GM19035 (cell line): ENCODE measurements around the gene CDCA5.

ENCODE experiments used
- ATAC-seq: cut with Tn5 transposase; IDR thresholded peaks from one replicate; pipeline ENCODE4 v1.9.1; 2021; ENCODE audit not compliant: unreplicated experiment

Gene CDCA5

GRCh38 chr11:65077451-65077850, 6.4 kb downstream of the CDCA5 start:
- no peak for ATAC-seq

GRCh38 chr11:65072631-65072966, 11.2 kb downstream of the CDCA5 start:
- no peak for ATAC-seq

GRCh38 chr11:65071907-65072630, 11.8 kb downstream of the CDCA5 start:
- ATAC-seq: no peak

GRCh38 chr11:65069217-65069616, 14.6 kb downstream of the CDCA5 start:
- no peak for ATAC-seq

GRCh38 chr11:65067446-65067845, 16.4 kb downstream of the CDCA5 start:
- no peak for ATAC-seq

- no peak for ATAC-seq
Observed at GRCh38 chr11:65066805-65067291, 17.0 kb downstream of the CDCA5 start.

- no peak for ATAC-seq
Observed at GRCh38 chr11:65066315-65066714, 17.5 kb downstream of the CDCA5 start.

GRCh38 chr11:65065851-65066250, 18.0 kb downstream of the CDCA5 start:
- no peak for ATAC-seq

- ATAC-seq: no peak
Observed at GRCh38 chr11:65064847-65065240, 19.0 kb downstream of the CDCA5 start.

- no peak for ATAC-seq
Observed at GRCh38 chr11:65063532-65063931, 20.3 kb downstream of the CDCA5 start.

- ATAC-seq: no peak
Observed at GRCh38 chr11:65060913-65061408, 22.9 kb downstream of the CDCA5 start.

- ATAC-seq: no peak
Observed at GRCh38 chr11:65059959-65060824, 23.6 kb downstream of the CDCA5 start.

- no peak for ATAC-seq
Observed at GRCh38 chr11:65059523-65059922, 24.3 kb downstream of the CDCA5 start.

- no peak for ATAC-seq
Observed at GRCh38 chr11:65058419-65059054, 25.3 kb downstream of the CDCA5 start, which contains the start of gene NAALADL1. Gene NAALADL1, minus strand, starts transcription at chr11:65058553. Its CDS starts 32 bp downstream, at chr11:65058521.

- ATAC-seq: no peak
Observed at GRCh38 chr11:65058012-65058411, 25.8 kb downstream of the CDCA5 start.

GRCh38 chr11:65057526-65057925, 26.3 kb downstream of the CDCA5 start:
- ATAC-seq: no peak

GRCh38 chr11:65056999-65057398, 26.8 kb downstream of the CDCA5 start:
- ATAC-seq: no peak

- ATAC-seq: no peak
Observed at GRCh38 chr11:65055538-65055937, 28.3 kb downstream of the CDCA5 start.

GRCh38 chr11:65053827-65054508, 29.9 kb downstream of the CDCA5 start:
- no peak for ATAC-seq

GRCh38 chr11:65051398-65051858, 32.4 kb downstream of the CDCA5 start:
- no peak for ATAC-seq
